Ascending aorta (tissue), 2 donors: ENCODE measurements around the gene NAA30. TPM values are rescaled to one million over a fixed set of nuclear protein-coding genes. Genes with fewer than 3 reads are reported as not detected.

Experiments
- DNase-seq, 2 donors: peaks; one replicate each; pipeline ENCODE4 v3.0.0-alpha.2; 2019; ENCODE audit warnings: low spot score in 2 of 2
- H3K27ac ChIP-seq, 2 donors: fragments of 200-600 bp; sonication (generic); one replicate each; pipeline ENCODE4 v1.5.1; 2016 to 2017; ENCODE audit warnings: mild to moderate bottlenecking in 1 of 2
- H3K27me3 ChIP-seq: fragments of 200-600 bp; sonication (generic); one replicate; pipeline ENCODE4 v1.5.1; 2017
- H3K36me3 ChIP-seq, 2 donors: fragments of 200-600 bp; sonication (generic); one replicate each; pipeline ENCODE4 v1.5.1; 2016
- H3K4me1 ChIP-seq, 2 donors: fragments of 200-600 bp; sonication (generic); one replicate each; pipeline ENCODE4 v1.5.1; 2016 to 2017; ENCODE audit warnings: mild to moderate bottlenecking in 1 of 2
- H3K4me3 ChIP-seq, 2 donors: fragments of 200-600 bp; sonication (generic); one replicate each; pipeline ENCODE4 v1.5.1; 2016 to 2017; ENCODE audit warnings: mild to moderate bottlenecking in 1 of 2
- H3K9me3 ChIP-seq, 2 donors: fragments of 200-600 bp; sonication (generic); one replicate each; pipeline ENCODE4 v1.5.1; 2016
- CTCF ChIP-seq, 3 experiments: fragments of 200-600 bp in 2 of 3; fragments of 450-650 bp in 1 of 3; sonication (generic) in 2 of 3; IDR thresholded peaks; one replicate each; pipeline ENCODE4 v1.5.1; 2016 to 2019; ENCODE audit warnings: antibody characterized with exemption in 3 of 3, mild to moderate bottlenecking in 1 of 3, moderate library complexity in 1 of 3
- intact Hi-C: fragments of 100-400 bp; cut with DNase I; formaldehyde crosslinking; loops from one replicate; pipeline ENCODE4 v1.15.1; 2023
- total RNA-seq: library from RNA; depleted of rRNA; stranded (reverse); fragments of >200 nt; gene quantifications from one replicate; pipeline ENCODE4 v1.1.0, GENCODE V29; 2016

Gene NAA30
- total RNA-seq, 1 donor from 2014 or later = 6.2 TPM

DNA sequence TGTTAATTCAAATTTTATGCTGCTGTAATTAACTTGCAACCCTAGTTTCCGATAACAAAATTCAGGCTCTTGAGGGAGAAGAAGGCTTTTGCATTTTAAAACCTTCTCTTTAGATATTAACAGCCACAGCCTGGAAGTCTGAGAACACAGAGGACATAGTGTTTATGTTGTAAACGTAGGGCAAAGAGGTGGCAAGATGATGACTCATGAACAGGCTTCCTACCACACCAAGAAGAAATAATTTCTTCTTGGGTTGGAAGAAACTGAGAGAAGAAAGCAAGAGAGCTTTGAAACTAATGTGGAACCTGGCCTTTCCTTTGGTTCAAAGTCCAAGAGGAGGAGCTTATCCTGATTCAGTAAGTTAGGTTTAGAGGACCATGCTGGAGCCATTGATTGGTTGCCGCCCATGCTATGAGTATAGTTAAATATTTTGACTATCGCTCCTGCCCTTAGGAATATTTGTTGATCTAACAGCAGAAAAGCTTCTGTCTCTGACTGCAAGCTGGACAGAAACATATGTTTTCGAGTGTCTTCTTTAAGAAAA, 71.5 kb downstream of the NAA30 start:
- no peaks in the 10 kb centered on the region for H3K9me3 ChIP-seq
- intact Hi-C loops = no loop called here
- no peak for DNase-seq
- no peaks in the 10 kb centered on the region for H3K27me3 ChIP-seq
- no peaks in the 10 kb centered on the region for H3K36me3 ChIP-seq
- H3K4me1 ChIP-seq = no peaks in the 10 kb centered on the region
- no peak overlapping the region for H3K4me3 ChIP-seq
- TF ChIP-seq CTCF (IDR thresholded peaks at IDR 0.05) = no peak
- H3K27ac ChIP-seq = no peak overlapping the region

DNA sequence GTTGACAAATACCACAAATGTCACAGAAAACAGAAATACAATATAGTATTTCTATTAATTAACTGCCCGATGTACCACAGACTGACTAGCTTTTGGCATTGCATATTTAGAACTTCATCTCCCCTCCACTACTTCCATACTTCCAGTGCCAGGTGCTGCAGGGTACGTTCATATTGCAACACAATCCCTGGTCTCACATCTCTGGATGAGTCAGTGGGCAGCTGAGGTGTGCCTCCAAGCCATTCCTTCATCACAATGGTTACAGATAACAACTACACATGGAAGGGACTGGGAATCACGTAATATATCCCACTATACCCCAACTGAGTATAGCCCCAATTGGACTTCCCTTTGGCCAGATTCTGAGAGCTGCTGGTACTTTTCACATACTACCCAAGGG, 72.2 kb downstream of the NAA30 start:
- Histone ChIP-seq H3K4me1 (no peaks in the 10 kb centered on the region), H3K27ac (no peak overlapping the region), H3K36me3 (no peaks in the 10 kb centered on the region), H3K27me3 (no peaks in the 10 kb centered on the region), H3K9me3 (no peaks in the 10 kb centered on the region), H3K4me3 (no peak overlapping the region)
- DNase-seq = no peak
- no peak for TF ChIP-seq CTCF (IDR thresholded peaks at IDR 0.05)
- intact Hi-C loops = no loop called here

DNA sequence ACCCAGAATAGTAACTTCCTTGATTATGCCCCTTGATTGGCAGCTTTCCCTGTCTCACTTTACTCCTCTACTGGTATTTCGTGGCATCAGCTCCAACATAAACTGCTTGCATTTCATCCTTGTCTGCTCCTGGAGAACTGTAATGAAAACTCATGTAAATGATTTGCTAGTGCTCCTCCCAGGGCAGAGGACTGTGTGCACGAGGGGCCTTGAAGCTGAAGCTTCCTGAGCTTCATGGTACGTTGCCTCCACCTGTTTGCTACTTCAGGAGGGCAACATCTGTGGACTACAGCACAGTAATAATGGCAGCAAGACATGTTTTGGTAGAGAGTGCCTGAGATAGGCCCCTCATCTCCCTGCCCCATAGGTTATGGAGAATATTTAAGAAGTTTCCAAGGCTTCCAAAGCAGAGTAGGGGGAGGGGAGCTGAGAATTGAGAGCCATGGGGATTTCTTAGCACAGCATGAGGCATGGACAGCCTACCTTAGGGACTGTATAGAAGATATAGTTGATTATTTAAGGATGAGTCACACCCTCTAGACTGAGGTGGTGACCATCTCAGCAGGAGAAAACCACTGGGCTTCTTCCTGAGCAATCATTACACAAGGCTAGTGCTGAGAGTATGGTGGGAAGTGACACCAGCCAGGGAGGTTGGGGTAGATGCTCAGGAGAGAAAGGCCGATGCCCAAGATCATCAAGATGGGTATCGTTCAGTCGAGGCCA, 73.8 kb downstream of the NAA30 start:
- Histone ChIP-seq H3K27me3 (no peaks in the 10 kb centered on the region), H3K27ac (no peak overlapping the region), H3K9me3 (no peaks in the 10 kb centered on the region), H3K4me1 (no peaks in the 10 kb centered on the region), H3K36me3 (no peaks in the 10 kb centered on the region), H3K4me3 (no peak overlapping the region)
- TF ChIP-seq CTCF (IDR thresholded peaks at IDR 0.05) = no peak
- DNase-seq = no peak
- intact Hi-C loops = no loop called here

Other genes with a start within 250 kb of the NAA30 start
- gene EXOC5, start 121.7 kb upstream of the NAA30 start, total RNA-seq = 19.2 TPM
- 6.2 TPM for gene AP5M1, start 121.6 kb upstream of the NAA30 start, total RNA-seq
- not detected for gene CCDC198, start 103.3 kb downstream of the NAA30 start, total RNA-seq